ENCODE measurements around the gene HJURP. TPM values are rescaled to one million over a fixed set of nuclear protein-coding genes. Genes with fewer than 3 reads are reported as not detected.

HJURP gene
- total RNA-seq, 1 experiment from 2014 or later, result 49.7 TPM

GRCh38 chr2:233802132-233802815 lies 52.1 kb downstream of the HJURP start:
- Histone ChIP-seq H3K14ac (ENCODE audit: insufficient read depth, low read length) (no peak overlapping the region), H3K9ac (ENCODE audit: extremely low read depth, insufficient read length, low read length) (no peak overlapping the region), H2BK12ac (ENCODE audit: insufficient read length, low read depth, low read length) (no peak overlapping the region), H4K5ac (ENCODE audit: insufficient read length, low read depth, low read length) (no peak overlapping the region), H3K79me2 (ENCODE audit: insufficient read depth, low read length) (no peaks in the 10 kb centered on the region), H4K8ac (replicated peaks; ENCODE audit: insufficient read length, low read depth, low read length) (no peak overlapping the region), H3K18ac (ENCODE audit: insufficient read length, low read depth, low read length) (no peak overlapping the region), H2AFZ (ENCODE audit: low read length) (no peak overlapping the region), H2BK20ac (ENCODE audit: low read depth, low read length, poor library complexity, severe bottlenecking) (no peak overlapping the region), H3K56ac (ENCODE audit: insufficient read length, low read depth, low read length) (no peak overlapping the region), H2AK5ac (ENCODE audit: insufficient read length, low read length) (no peak overlapping the region), H3K9me3 (ENCODE audit: control insufficient read depth, low read depth, low read length) (no peaks in the 10 kb centered on the region), H3K4me1 (ENCODE audit: insufficient read depth, low read length) (no peaks in the 10 kb centered on the region), H3K23me2 (ENCODE audit: insufficient read length, low read depth, low read length, poor library complexity, severe bottlenecking) (no peaks in the 10 kb centered on the region), H3T11ph (ENCODE audit: low read length) (no peak overlapping the region), H2BK15ac (ENCODE audit: low read depth, low read length) (no peak overlapping the region), H3K79me1 (ENCODE audit: insufficient read depth, low read depth, low read length, poor library complexity, severe bottlenecking) (no peaks in the 10 kb centered on the region), H3K23ac (ENCODE audit: insufficient read length, low read depth, low read length) (no peak overlapping the region), H3K27ac (ENCODE audit: insufficient read length, low read depth, low read length) (no peak overlapping the region), H3K4ac (ENCODE audit: low read depth, low read length) (no peak overlapping the region), H2BK120ac (ENCODE audit: low read depth, low read length, poor library complexity, severe bottlenecking) (no peak overlapping the region), H4K20me1 (ENCODE audit: control insufficient read depth, insufficient read depth, insufficient read length) (no peaks in the 10 kb centered on the region), H4K91ac (ENCODE audit: insufficient read length, low read depth, low read length) (no peak overlapping the region), H2BK5ac (ENCODE audit: insufficient read length, low read length) (no peak overlapping the region), H3K27me3 (ENCODE audit: insufficient read depth, low read length) (no peaks in the 10 kb centered on the region), H3K4me2 (ENCODE audit: insufficient read depth, insufficient read length, low read length) (no peak overlapping the region)
- Mint-ChIP-seq H3K36me3 (ENCODE audit: insufficient read depth in 1 of 3, low read depth in 3 of 3) (peaks cover 0 to 5% (median 4%) of the 10 kb centered on the region in 3 experiments; a peak in 2 of 7 replicates), H3K9me3 (peaks cover 14 to 21% of the 10 kb centered on the region in 2 experiments), H3K27ac (no peak overlapping the region), H3K4me1 (peaks cover 2 to 4% of the 10 kb centered on the region in 2 experiments; a peak in 3 of 4 replicates), H3K27me3 (ENCODE audit: low read depth) (peaks cover 18% of the 10 kb centered on the region), H3K4me3 (no peak overlapping the region)
- no peak for TF ChIP-seq CTCF (conservative IDR thresholded peaks at IDR 0.05)
- DNase-seq, result no peak
- no CpG with 5 or more reads among the region's 3 CpGs for WGBS (ENCODE audit: extremely low coverage, insufficient read length, low lambda C conversion rate)

All from H9 (cell line).